HCEC 1CT (cell line): ENCODE results near the gene PPFIA4.

Experiments used
- DNase-seq: peaks from one replicate; pipeline ENCODE4 v3.0.0-alpha.2; 2017

The PPFIA4 gene

DNA sequence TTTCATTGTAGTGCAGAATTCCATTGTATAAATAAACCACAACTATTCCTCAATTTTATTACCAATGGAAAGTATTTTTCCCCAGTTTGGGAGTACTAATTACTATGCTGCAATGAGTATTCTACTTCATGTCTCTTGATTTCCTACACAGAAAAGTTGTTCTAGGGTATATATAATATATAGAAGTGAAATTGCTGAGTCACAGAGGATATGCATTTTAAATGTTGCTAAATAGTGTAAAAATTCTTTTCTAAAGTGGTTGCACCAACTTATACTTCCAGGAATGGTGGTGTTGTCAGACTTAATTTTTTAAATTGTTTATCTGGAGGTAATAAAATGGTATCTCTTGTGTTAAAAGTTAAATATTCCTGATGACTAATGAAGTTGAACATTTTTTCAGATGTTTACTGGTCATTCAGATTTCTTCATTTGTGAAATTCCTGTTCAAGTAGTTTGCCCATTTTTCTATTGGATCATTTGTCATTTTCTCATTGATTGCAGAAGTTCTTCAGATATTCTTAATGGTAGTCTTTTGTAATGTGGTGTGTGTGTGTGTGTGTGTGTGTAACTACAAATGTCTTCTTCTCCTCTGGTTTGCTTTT is 78.6 kb downstream of the PPFIA4 start:
- DNase-seq = no peak

DNA sequence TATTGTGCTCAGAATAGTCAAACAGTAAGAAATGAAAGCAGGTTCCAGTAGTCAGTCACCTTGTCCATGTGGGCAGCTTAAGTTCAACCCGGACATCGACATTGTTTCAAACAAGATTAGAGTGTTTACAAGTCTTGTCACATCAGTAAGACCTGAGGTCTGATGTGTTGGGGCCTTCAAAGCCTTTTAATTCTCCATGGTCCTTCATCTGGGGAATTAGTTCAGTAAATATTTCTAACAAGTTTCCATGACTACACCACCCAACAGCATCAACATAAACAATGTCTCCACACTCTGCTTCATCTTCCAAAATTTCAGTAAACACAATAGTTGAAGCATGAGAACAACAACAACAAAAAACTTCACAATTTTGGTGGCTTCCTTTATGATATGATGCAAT is 86.2 kb downstream of the PPFIA4 start:
- no peak for DNase-seq

DNA sequence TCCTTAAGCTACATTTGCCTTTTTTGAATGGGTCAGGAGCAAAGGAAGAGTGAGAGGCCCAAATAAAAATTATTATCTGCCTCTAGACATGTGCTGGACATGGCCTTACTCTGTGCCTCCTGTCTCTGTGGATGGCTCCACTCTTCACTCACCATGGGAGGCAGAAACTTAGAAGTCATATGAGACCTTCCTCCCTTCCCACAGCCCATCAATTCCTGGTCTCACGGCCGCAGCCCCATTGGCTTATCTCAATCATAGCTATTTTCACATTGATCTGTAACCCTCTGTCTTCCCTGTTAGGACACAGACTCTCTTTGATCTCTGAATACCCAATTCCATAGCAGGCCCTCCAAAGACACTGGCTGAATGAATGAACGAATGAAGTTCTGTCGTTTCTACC is 87.0 kb downstream of the PPFIA4 start:
- no peak for DNase-seq

DNA sequence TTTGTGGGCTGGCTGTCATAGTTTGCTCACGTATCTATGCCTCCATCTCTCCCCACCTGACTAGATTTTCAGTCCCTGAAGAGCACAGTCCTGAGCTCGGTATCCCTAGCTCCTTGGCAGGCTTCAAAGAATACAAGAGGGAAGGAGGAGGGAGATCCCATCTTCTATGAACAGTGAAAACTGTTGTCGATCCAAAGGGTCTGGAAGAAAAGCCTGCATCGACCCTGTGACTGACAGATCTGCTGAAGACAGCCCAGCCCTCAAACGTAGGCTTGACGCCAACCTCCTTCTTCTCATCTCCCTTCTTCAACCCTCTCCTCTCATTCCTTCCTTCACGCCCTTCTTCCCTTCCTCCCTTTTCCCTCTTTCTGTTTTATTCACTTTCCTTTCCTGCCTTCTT is 87.9 kb downstream of the PPFIA4 start:
- DNase-seq = no peak

DNA sequence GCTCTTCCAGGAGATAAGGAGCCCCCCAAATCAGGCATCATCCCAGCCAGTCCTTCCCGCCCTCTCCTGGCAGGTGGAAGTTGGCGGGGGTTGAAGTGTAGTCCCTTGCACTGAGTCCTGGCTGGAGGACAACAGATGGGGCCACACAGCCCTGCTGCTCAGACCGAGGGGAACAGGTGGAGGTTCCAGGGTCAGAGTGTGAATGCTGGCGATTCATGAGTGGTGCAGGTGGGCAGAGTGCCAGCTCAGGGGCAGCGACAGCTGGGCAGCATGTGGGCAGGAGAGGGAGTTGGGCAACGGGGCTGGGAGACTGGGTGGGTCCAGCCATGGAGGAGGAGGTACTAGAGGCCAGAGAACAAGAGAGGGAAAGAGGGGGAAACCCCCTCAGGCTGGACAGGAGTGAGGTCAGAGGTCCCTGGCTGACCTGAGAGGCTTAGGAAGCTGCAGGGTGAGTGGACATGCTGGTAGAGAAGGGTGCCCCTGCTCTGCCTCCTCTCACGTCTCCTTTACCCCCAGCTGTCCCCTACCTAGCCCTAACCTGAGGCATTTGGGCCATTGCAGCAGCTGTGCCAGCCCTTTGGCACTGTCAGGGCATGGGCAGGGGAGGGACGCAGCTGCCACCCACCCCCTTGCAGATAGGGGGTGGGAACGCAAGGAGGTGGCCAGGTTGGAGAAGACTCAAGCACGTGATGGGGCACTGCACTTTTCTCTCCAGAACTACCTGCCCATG is 90.0 kb downstream of the PPFIA4 start:
- DNase-seq = no peak

DNA sequence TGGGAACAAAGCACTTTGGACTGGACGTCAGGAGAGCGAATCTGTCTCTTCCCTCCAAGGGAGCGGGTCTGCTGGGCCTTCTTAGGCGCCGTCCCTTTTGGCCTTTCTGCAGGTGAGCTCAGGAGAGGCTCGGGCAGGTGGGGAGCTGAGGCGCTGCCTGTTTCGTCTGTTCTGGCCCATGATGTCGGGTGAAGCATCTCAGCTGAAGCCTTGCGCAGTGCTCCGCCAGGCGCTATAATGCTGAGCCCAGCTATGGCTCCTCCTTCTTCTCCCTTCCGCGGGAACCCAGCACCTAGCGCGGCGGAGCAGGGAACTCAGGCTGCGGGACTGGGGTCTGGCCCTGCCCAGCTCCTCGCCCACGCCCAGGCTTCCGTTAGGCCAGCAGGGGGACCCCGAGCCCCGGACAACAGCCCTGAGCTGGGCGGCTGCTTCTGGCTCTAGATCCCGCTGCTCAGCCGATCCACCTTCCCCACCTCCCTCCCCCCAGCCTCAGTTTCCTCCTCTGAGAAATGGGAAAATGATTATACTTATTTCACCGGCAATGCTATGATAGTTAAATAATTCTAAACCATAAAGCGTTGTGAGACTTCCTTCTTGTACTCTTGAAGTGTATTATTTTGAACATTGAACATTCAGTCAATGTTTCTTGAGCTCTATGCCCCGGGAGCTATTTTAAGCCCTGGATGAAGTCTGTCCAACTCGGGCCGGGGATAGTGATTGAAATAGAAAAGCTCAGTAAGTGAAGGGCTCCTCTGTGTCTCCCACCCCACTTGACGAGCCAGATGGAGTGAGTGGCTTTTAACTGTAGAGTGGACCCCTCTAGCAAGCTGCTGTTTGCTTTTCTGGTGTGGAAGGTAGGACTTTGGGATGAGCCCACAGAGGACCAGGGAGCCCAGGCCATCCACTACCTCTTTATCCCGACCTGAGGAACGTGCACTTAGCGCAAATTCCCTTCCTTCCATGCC is 91.6 kb downstream of the PPFIA4 start:
- DNase-seq = peak; percentile 55

DNA sequence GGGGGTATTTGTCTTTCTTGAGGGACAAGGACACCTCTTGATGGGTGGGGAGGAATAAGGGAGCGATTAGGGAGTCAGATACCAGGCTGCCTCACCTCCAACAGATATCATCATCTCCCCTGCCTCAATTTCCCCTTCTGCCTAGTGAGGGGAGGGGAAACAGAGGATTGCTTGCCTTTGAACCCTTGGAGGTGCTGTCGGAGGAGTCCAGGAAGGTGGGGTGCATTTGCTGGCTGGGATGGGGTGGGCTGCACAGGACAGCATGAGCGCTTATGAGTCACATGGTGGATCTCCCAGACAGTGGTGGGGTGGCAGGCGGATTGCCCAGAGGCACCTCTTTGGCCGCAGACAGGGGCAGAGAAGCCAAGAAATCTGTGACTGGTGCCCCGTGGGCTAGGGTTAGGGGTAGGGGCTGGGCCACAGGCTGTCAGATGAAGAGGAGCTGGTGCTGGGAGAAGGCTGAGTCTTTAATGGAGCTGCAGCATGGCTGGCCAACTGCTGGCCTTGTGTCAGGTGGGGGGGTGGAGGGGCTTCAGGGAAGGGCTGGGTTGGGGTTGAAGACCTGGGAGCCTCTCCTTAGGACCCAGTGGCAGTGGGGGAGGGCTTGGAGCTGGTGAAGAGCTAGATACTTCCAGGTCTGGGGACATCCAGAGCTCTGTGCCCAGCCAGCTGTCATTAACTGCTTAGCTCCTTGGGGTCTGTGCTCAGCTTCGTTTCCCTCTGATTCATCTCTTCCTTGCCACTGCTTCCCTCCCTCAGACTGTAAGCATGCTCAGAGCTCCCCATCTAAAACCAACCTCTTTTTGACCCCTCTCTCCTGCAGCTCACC is 94.2 kb downstream of the PPFIA4 start:
- DNase-seq = no peak

DNA sequence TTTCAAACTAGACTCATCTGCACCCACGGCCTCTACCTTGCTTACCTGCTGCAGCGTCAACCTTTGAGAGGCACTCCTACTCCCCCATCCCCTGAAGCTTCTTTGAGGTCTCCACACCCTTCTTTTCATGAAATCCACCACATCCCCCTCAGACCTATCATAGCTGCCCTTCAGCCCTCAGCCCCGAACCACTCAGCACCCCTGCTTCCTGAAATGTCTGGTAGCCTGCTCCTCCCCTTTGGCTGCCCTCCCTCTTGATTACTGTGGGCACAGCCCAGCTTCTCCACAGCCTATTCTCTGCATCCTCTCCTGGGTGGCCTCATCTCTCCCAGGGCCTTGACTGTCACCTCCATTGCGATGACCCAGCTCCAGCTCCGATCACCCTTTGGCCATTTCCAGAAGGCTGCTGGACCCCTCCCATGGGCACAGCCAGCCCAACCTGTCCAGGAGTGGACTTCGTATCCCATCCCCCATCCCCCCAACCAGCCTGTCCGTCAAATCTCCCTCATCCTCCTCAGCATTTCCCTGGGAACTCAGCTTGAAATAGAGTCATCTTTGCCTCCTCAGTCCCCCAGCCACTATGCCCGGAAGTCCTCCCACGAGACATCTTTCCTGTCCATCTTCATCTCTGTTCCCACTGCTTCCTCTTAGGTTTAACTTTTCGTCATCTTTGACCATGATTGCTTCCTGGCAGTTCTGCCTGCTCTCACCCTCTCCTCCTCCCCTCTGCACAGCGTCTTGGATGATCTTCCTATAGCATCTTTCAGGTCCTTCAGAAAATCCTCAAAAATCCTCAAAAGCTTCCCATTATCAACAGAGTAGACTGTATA is 95.1 kb downstream of the PPFIA4 start:
- no peak for DNase-seq

DNA sequence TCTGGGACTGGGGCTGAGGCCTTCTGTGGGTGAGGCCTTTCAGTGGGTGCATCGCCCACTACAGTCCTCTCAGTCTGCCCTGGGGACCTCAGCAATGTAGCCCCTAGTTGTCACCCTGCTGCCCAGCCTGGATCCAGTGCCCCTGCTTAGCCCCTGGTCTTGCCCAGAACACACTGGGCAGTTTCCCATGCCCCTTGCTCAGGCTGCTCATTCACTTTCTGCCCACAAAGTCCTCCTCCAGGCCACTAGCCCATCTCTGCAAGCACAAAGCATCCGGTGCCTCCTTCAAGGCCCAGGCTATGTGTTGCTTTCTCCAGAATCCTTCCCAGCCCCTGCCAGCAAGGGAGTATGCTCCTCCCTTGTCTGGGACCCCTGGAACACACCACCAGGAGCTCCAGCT is 95.9 kb downstream of the PPFIA4 start:
- DNase-seq = no peak

DNA sequence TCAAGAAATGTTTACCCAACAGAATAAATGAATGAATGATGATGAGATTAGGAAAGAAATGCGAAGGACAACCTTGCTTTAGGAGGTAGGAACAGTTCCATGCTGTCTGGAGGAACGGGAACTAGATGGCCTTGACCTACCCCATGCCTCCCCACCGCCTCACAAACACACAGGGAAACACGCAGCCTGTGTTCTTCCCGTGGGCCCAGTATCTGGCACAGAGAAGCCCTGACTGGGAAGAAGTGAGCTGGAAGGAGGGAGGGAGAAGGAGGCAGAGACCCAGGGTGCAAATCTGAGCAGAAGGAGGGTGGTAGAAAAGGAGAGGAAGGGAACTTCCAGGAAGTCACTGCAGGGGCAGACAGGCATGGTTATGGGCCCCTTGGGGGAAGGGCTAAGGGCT is 97.7 kb downstream of the PPFIA4 start:
- DNase-seq = no peak

DNA sequence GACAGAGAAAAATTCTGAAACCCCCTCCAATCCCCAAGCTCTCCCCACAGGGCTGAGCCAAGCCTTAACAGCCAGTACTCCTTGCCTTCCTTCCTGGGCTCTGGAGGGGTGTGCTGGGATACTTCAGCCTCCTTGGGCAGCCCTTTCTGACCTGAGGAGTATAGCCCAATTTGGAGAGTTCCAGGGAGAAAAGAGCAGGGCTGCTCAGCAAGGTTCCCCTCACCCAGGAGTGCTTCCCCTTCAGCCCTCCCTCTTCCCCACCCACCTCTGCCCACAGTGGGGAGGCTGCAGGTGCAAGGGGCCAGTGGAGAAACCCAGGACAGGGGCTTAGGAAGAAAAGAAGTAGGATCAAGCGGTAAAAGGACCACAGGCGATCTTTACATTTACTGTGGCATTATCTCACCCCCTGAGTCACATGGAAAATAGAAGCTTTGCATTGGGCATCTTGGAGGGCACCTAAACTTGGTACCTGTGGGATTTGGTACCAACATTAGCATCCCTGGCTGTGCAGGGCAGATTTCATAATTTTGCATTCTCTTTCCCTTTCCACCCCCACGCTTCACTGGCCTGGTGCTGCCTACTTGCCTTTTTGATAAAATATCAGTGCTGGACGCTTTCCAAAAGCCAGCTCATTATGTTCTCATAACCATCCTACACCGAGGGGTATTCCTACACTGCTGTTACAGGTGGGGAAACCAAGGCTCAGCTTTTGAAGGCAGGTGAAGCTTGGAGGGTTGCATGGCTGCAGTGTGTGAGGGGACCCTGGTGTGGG is 98.4 kb downstream of the PPFIA4 start:
- DNase-seq = peak; percentile 22

DNA sequence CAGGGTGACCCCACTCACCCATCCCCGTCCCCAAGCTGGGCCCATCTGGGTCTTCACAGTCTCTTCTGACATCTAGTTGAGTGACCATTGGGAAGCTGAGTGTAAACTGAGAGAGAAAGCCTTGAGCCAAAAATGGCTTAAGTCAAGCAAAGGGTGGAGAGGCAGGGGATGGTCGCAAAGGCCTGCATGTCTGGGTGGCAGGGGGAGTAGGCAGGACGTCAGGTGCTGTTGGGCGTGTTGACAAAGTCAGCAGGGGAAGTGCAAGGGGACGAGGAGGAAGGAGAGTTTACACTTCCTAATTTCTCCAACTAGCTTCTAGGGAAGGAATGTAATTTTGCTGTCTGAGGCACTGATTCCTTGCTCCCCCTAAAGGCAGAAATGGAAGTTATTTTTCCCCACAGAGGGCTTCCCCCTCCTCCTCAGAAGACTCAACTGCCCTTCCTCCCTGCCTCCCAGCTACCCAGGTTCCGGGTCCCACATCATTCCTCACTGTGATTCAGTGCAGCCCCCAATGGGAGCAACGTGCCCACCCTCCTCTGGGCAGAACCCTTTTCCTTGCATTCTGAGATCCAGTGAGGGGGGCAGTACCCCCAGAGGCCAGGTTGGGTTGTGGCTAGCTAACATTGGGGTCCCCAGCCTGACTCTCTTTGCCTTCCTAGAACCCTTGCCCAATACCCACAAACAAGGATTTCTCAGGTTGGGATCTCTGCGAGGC is 100.0 kb downstream of the PPFIA4 start:
- DNase-seq = peak; percentile 12

DNA sequence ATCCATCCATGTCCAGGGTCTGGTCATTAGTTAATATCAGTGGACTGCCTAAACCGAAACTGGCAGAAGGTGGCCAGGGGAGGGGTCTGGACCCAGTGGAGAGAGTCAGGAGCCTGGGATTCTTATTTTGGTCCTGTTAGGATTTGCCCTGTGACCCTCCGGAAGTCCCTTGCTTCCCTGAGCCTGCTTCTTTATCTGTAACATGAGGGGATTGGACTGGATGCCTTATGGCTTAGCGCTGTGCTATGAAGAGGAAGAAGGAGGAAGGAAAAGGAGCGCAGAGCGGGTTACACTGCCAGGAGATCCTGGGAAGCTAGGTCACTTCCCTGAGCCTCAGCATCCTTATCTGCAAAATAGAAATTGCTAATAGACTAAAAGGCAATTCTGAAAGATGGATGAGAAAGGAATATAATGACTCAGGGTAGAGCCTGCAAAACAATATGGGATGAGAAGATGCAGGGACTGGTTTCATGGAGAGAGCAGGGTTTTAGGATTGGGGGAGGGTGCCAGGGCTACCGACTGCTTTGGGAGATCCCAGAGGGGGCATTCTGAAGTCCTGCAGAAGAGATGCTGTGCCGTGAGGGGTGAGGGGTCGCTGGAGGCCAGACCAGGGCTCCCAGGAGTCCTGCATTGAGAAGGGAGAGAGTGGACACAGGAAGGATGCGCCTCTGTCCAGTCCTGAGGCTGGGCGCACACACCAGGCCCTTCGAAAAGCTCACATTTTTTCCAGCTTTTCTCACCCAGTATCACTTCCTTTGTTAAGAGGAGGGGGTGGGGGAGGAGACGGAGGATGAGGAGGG is 100.8 kb downstream of the PPFIA4 start:
- peak; percentile 9 for DNase-seq

DNA sequence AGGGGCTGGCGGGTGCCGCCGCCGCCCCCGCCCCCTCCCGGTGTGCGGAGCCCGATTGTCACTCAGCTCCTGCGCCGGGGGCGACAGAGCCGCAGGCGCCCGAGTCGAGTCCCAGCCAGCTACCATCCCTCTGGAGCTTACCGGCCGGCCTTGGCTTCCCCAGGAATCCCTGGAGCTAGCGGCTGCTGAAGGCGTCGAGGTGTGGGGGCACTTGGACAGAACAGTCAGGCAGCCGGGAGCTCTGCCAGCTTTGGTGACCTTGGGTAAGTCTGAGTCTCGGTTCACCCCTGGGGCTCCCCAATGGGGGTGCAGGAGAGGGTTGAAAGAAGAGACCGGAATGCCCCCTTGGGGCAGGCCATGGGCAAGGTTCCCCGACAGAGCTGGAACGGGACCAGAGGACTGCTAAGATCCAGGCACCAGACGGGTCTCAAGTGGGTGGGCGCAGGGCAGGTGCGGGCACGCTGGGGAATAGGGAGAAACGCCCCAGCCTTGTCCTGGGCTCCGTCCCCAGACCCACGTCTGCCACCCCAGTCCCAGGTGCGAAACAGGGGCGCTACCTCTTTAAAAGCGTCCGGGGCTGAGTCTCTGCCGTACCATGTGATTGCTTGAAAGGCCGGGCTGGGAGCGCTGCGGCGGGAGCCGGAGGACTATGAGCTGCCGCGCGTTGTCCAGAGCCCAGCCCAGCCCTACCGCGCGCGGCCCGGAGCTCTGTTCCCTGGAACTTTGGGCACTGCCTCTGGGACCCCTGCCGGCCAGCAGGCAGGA is 101.6 kb downstream of the PPFIA4 start, which contains the start of gene ADORA1:
Gene ADORA1, plus strand, starts transcription at position 61 of the 765 bp plus-strand sequence. CDS start 1,116 bp downstream, outside the sequence.
- DNase-seq = peak; percentile 36

DNA sequence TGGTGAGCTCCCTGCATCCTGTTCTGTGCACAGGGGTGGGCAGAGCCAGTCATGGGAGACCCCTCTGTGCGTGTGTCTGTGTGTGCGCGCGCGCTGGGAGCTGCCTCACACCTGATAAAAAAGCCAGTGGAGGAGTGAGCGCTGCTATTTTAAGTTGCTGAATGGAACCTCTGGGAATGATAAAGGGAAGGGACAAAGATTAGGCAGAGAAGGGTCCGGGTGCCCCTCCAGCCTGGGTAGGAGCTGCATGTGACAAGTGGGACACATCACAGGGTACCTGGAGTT is 102.1 kb downstream of the PPFIA4 start:
- DNase-seq = no peak
